GM12864 (cell line): ENCODE data around the gene ST6GALNAC6.

Source experiments
- DNase-seq: peaks from one replicate; pipeline ENCODE4 v3.0.0-alpha.2; 2011; ENCODE audit warnings: low read depth
- H3K4me3 ChIP-seq: 2 replicates; pipeline ENCODE4 v1.5.1; 2011; ENCODE audit warnings: mild to moderate bottlenecking, low read depth, low read length, control low read depth
- CTCF ChIP-seq: IDR thresholded peaks from 2 replicates; pipeline ENCODE4 v1.5.1; 2011; ENCODE audit warnings: low read depth, mild to moderate bottlenecking, moderate library complexity, low read length, control low read depth, inconsistent platforms; ENCODE audit errors: missing control alignments

Gene ST6GALNAC6

GRCh38 chr9:127938298-127938690 is 38.9 kb upstream of the ST6GALNAC6 start:
- no peak for DNase-seq
- TF ChIP-seq CTCF: no peak
- peak overlapping the region; percentile 92 for H3K4me3 ChIP-seq

- H3K4me3 ChIP-seq: peak within 1 kb of the TSS; percentile 92
- DNase-seq: peak; percentile 77
- no peak for TF ChIP-seq CTCF
Observed at GRCh38 chr9:127937388-127938297, 38.2 kb upstream of the ST6GALNAC6 start, which contains the start of gene DPM2. Gene DPM2 (minus strand): TSS chr9:127937854. CDS start chr9:127937820, 34 bp downstream.

- DNase-seq: no peak
- no peak for TF ChIP-seq CTCF
- peak overlapping the region; percentile 92 for H3K4me3 ChIP-seq
Observed at GRCh38 chr9:127937056-127937387, 37.6 kb upstream of the ST6GALNAC6 start.

- no peak for DNase-seq
- no peak for TF ChIP-seq CTCF
- H3K4me3 ChIP-seq: peak overlapping the region; percentile 92
Observed at GRCh38 chr9:127936347-127936852, 37.0 kb upstream of the ST6GALNAC6 start.

GRCh38 chr9:127935765-127936221 is 36.4 kb upstream of the ST6GALNAC6 start:
- no peak for TF ChIP-seq CTCF
- H3K4me3 ChIP-seq: peak overlapping the region; percentile 92
- DNase-seq: no peak

- no peak for TF ChIP-seq CTCF
- H3K4me3 ChIP-seq: no peak overlapping the region
- no peak for DNase-seq
Observed at GRCh38 chr9:127934986-127935385, 35.6 kb upstream of the ST6GALNAC6 start.
